Type B pancreatic cell (in vitro differentiated cells): Measurements from ENCODE around the gene KIAA1671. TPM values are rescaled to one million over a fixed set of nuclear protein-coding genes. Genes with fewer than 3 reads are reported as not detected.

Experiments used
- DNase-seq: peaks from one replicate; pipeline ENCODE4 v3.0.0; 2021; ENCODE audit warnings: mixed read lengths; ENCODE audit not compliant: unreplicated experiment; ENCODE audit errors: extremely low spot score
- H3K27ac Mint-ChIP-seq: 2 replicates; pipeline ENCODE4 v1.8.0; 2021; ENCODE audit warnings: mild to moderate bottlenecking, mixed read lengths
- H3K27me3 Mint-ChIP-seq: 2 replicates; pipeline ENCODE4 v1.8.0; 2021; ENCODE audit warnings: mixed read lengths
- H3K36me3 Mint-ChIP-seq: 2 replicates; pipeline ENCODE4 v1.8.0; 2021; ENCODE audit warnings: mixed read lengths
- H3K4me1 Mint-ChIP-seq: one replicate; pipeline ENCODE4 v1.8.0; 2021; ENCODE audit warnings: mixed read lengths; ENCODE audit not compliant: unreplicated experiment
- H3K4me3 Mint-ChIP-seq: 2 replicates; pipeline ENCODE4 v1.8.0; 2021; ENCODE audit warnings: mild to moderate bottlenecking, mixed read lengths
- H3K9me3 Mint-ChIP-seq: 2 replicates; pipeline ENCODE4 v1.8.0; 2021; ENCODE audit warnings: mixed read lengths
- CTCF ChIP-seq: fragments of 200-600 bp; sonication (generic); conservative IDR thresholded peaks from 2 replicates; pipeline ENCODE4 v1.5.0; 2021; ENCODE audit warnings: antibody characterized with exemption, mild to moderate bottlenecking
- total RNA-seq: library from RNA; stranded (reverse); gene quantifications from 2 replicates; pipeline ENCODE4 v1.2.1, GENCODE V29; 2021; ENCODE audit warnings: low replicate concordance

The KIAA1671 gene
- total RNA-seq, 1 donor from 2014 or later = 22.9 TPM

- no peak for DNase-seq
Measured at GRCh38 chr22:24954114-24954463, 1.6 kb downstream of the KIAA1671 start.

GRCh38 chr22:24954856-24955255, 2.3 kb downstream of the KIAA1671 start:
- DNase-seq = no peak
- H3K27me3 Mint-ChIP-seq = peaks cover 13% of the 10 kb centered on the region
- no peak overlapping the region for H3K4me3 Mint-ChIP-seq
- H3K9me3 Mint-ChIP-seq = no peaks in the 10 kb centered on the region
- no peaks in the 10 kb centered on the region for H3K36me3 Mint-ChIP-seq
- peaks cover 28% of the 10 kb centered on the region for H3K4me1 Mint-ChIP-seq
- no peak overlapping the region for H3K27ac Mint-ChIP-seq
- TF ChIP-seq CTCF = no peak

More at GRCh38 chr22:24954114-24954463, 1.6 kb downstream of the KIAA1671 start:
- Mint-ChIP-seq H3K4me3 (peak overlapping the region; percentile 91), H3K4me1 (peaks cover 31% of the 10 kb centered on the region), H3K27ac (peak overlapping the region; percentile 82), H3K9me3 (no peaks in the 10 kb centered on the region), H3K36me3 (no peaks in the 10 kb centered on the region), H3K27me3 (peaks cover 13% of the 10 kb centered on the region)
- no peak for TF ChIP-seq CTCF

GRCh38 chr22:24957043-24957442, 4.5 kb downstream of the KIAA1671 start:
- Mint-ChIP-seq H3K9me3 (no peaks in the 10 kb centered on the region), H3K4me1 (peaks cover 23% of the 10 kb centered on the region), H3K27me3 (peaks cover 9% of the 10 kb centered on the region), H3K27ac (no peak overlapping the region), H3K36me3 (no peaks in the 10 kb centered on the region), H3K4me3 (no peak overlapping the region)
- DNase-seq = no peak
- no peak for TF ChIP-seq CTCF

GRCh38 chr22:24961217-24961844, 8.8 kb downstream of the KIAA1671 start:
- H3K36me3 Mint-ChIP-seq = no peaks in the 10 kb centered on the region
- TF ChIP-seq CTCF = no peak

GRCh38 chr22:24962094-24962493, 9.6 kb downstream of the KIAA1671 start:
- Mint-ChIP-seq H3K9me3 (no peaks in the 10 kb centered on the region), H3K4me1 (peaks cover 7% of the 10 kb centered on the region), H3K27ac (no peak overlapping the region), H3K36me3 (no peaks in the 10 kb centered on the region), H3K4me3 (no peak overlapping the region), H3K27me3 (no peaks in the 10 kb centered on the region)
- TF ChIP-seq CTCF = no peak
- no peak for DNase-seq

More at GRCh38 chr22:24961217-24961844, 8.8 kb downstream of the KIAA1671 start:
- no peaks in the 10 kb centered on the region for H3K9me3 Mint-ChIP-seq
- no peak for DNase-seq
- no peak overlapping the region for H3K4me3 Mint-ChIP-seq
- H3K27ac Mint-ChIP-seq = no peak overlapping the region
- peaks cover 7% of the 10 kb centered on the region for H3K4me1 Mint-ChIP-seq
- no peaks in the 10 kb centered on the region for H3K27me3 Mint-ChIP-seq
